RWPE2 (cell line): Measurements from ENCODE around the gene ZNF576.
A peak's percentile ranks its signal among the peaks of the same experiment; 100 is the strongest.
"Not testable (repeated sequence)": the region's sequence is repeated elsewhere in the genome, so short reads cannot be mapped to it uniquely, and the experiment has no call there.

Source experiments
- ATAC-seq: fragments of 200-7000 bp; cut with Tn5 transposase; 3 replicates; pipeline ENCODE4 v1.9.1; 2021; ENCODE audit warnings: low read depth
- DNase-seq: peaks from one replicate; pipeline ENCODE4 v3.0.0-alpha.2; 2020; ENCODE audit warnings: low spot score
- H3K27ac ChIP-seq: fragments of 450-650 bp; 2 replicates; pipeline ENCODE4 v1.5.1; 2017; ENCODE audit warnings: mild to moderate bottlenecking; ENCODE audit not compliant: poor library complexity, severe bottlenecking
- H3K27me3 ChIP-seq: fragments of 250-450 bp; sonication (Bioruptor Pico); 2 replicates; pipeline ENCODE4 v1.5.1; 2021; ENCODE audit warnings: mild to moderate bottlenecking, moderate library complexity; ENCODE audit not compliant: insufficient read depth, poor library complexity, severe bottlenecking
- H3K36me3 ChIP-seq: fragments of 250-450 bp; sonication (Bioruptor Pico); 2 replicates; pipeline ENCODE4 v1.5.1; 2020; ENCODE audit warnings: low read depth, mild to moderate bottlenecking, moderate library complexity
- H3K4me1 ChIP-seq: fragments of 250-450 bp; sonication (Bioruptor Pico); 2 replicates; pipeline ENCODE4 v1.5.1; 2021; ENCODE audit warnings: mild to moderate bottlenecking, moderate library complexity; ENCODE audit not compliant: insufficient read depth, poor library complexity, severe bottlenecking
- H3K4me3 ChIP-seq: fragments of 250-450 bp; sonication (Bioruptor Pico); 2 replicates; pipeline ENCODE4 v1.5.1; 2021; ENCODE audit warnings: mild to moderate bottlenecking, moderate library complexity; ENCODE audit not compliant: severe bottlenecking
- H3K9me3 ChIP-seq: fragments of 250-450 bp; sonication (Bioruptor Pico); 2 replicates; pipeline ENCODE4 v1.5.1; 2021; ENCODE audit warnings: mild to moderate bottlenecking, moderate library complexity; ENCODE audit not compliant: severe bottlenecking
- TF ChIP-seq, protein P1 (sequence below): fragments of 450-650 bp; IDR thresholded peaks from one replicate; pipeline ENCODE4 v1.5.1; 2017; ENCODE audit warnings: mild to moderate bottlenecking, moderate library complexity; ENCODE audit not compliant: poor library complexity, severe bottlenecking

Gene ZNF576

DNA sequence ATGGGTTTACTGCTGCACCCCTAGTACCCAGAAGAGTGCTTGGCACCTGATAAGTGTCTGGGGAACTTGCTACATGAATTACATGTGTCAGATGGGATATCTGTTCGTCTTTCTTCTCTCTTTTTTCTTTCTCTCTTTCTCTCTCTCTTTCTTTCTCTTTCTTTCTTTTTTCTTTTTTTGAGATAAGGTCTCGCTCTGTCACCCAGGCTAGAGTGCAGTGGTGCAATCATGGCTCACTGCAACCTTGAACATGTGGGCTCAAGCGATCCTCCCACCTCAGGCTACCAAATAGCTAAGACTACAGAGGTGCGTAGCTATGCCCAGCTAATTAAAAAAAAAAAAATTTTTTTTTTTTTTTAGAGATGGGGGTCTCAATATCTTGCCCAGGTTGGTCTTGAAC is 37.1 kb downstream of the ZNF576 start:
- TF ChIP-seq, protein P1, sequence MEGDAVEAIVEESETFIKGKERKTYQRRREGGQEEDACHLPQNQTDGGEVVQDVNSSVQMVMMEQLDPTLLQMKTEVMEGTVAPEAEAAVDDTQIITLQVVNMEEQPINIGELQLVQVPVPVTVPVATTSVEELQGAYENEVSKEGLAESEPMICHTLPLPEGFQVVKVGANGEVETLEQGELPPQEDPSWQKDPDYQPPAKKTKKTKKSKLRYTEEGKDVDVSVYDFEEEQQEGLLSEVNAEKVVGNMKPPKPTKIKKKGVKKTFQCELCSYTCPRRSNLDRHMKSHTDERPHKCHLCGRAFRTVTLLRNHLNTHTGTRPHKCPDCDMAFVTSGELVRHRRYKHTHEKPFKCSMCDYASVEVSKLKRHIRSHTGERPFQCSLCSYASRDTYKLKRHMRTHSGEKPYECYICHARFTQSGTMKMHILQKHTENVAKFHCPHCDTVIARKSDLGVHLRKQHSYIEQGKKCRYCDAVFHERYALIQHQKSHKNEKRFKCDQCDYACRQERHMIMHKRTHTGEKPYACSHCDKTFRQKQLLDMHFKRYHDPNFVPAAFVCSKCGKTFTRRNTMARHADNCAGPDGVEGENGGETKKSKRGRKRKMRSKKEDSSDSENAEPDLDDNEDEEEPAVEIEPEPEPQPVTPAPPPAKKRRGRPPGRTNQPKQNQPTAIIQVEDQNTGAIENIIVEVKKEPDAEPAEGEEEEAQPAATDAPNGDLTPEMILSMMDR: no peak
- H3K4me3 ChIP-seq: no peak overlapping the region
- ATAC-seq: no peak

DNA sequence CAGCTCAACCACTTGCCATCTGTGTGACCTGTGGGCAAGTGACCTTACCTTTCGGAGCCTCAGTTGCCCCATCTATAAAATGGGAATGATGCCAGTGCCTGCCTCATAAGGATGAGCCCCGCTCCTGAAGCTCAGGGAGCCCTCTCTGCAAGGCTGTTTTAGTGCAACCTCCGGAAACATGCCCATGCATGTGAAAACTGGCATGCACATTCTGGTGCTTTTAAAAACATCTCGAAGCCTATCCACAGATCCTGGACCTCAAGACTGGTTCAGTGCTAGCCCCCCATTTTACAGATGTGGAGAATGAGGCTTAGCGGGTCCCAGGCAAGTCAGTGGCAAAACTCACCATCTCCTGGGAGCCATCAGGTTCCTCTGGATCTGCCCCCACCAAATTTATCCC is 37.7 kb downstream of the ZNF576 start:
- ATAC-seq: 0 out of 3 replicates have a peak, but pooled peaks have one; percentile 25
- peaks cover 8% of the 10 kb centered on the region for H3K4me1 ChIP-seq
- no peak for DNase-seq
- H3K36me3 ChIP-seq: no peaks in the 10 kb centered on the region
- TF ChIP-seq, protein P1: no peak
- no peaks in the 10 kb centered on the region for H3K9me3 ChIP-seq
- peaks cover 13% of the 10 kb centered on the region for H3K27me3 ChIP-seq
- H3K27ac ChIP-seq: no peak overlapping the region
- no peak overlapping the region for H3K4me3 ChIP-seq

More for the DNA sequence above, 37.1 kb downstream of the ZNF576 start:
- H3K9me3 ChIP-seq: no peaks in the 10 kb centered on the region
- H3K27me3 ChIP-seq: peaks cover 8% of the 10 kb centered on the region
- no peaks in the 10 kb centered on the region for H3K36me3 ChIP-seq
- no peak overlapping the region for H3K27ac ChIP-seq
- DNase-seq: no peak
- H3K4me1 ChIP-seq: peaks cover 8% of the 10 kb centered on the region

DNA sequence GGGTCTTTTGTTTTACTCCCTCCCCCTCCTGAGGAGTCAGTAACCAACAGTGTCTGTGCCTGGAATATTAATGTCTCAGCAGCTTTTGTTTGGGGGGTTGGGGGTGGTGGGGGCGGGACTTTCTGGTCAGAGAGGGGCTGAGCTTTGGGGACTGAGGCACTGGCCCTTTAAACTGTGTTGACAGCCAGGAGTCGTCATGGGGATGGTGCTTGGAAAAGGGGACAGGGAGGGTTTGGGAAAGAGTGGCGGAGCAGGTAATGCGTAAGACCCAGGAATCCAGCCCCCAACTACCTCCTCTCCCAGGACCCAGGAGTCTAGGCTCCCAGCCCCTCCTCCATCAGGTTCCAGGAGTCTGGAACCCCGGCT is 38.1 kb downstream of the ZNF576 start:
- peaks cover 15% of the 10 kb centered on the region for H3K27me3 ChIP-seq
- 0 out of 3 replicates have a peak, but pooled peaks have one; percentile 40 for ATAC-seq
- no peaks in the 10 kb centered on the region for H3K9me3 ChIP-seq
- no peak for DNase-seq
- TF ChIP-seq, protein P1: no peak
- no peaks in the 10 kb centered on the region for H3K36me3 ChIP-seq
- H3K4me3 ChIP-seq: no peak overlapping the region
- H3K4me1 ChIP-seq: peaks cover 8% of the 10 kb centered on the region
- no peak overlapping the region for H3K27ac ChIP-seq

DNA sequence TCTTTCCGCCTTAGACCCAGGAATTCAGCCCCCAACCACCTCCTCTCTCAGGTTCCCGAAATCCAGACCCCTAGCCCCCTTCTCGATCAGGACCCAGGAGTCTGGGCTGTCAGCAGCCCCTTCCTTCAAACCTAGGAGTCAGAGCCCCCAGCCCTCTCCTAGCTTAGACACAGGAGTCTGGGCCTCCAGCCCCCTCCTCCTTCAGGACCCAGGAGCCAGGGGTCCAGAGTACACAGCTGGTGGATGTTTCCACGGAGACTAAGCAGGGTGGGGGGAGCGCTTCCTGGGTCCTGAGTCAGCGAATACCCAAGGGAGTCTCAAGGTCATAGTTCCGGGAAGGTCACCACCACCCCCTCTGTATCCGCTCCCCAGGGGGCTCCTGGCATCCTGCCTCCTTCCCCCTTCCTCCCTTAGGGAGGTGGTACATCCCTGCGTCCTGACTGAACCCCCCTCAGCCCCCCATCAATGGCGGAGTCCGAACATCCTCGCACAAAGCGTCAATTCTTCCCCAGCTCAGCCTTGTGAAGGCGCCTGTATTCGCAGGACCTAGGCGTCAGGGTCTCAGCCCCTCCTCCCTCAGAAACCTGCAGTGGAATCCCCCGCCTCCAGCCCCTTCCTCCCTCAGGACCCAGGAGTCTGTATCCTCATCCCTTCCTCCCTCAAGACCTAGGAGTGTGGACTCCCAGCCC is 38.6 kb downstream of the ZNF576 start:
- ATAC-seq (no peak), DNase-seq (no peak)
- Histone ChIP-seq H3K36me3 (no peaks in the 10 kb centered on the region), H3K27ac (no peak overlapping the region), H3K4me1 (peaks cover 8% of the 10 kb centered on the region), H3K9me3 (no peaks in the 10 kb centered on the region), H3K4me3 (no peak overlapping the region), H3K27me3 (peaks cover 15% of the 10 kb centered on the region)
- TF ChIP-seq, protein P1: no peak

DNA sequence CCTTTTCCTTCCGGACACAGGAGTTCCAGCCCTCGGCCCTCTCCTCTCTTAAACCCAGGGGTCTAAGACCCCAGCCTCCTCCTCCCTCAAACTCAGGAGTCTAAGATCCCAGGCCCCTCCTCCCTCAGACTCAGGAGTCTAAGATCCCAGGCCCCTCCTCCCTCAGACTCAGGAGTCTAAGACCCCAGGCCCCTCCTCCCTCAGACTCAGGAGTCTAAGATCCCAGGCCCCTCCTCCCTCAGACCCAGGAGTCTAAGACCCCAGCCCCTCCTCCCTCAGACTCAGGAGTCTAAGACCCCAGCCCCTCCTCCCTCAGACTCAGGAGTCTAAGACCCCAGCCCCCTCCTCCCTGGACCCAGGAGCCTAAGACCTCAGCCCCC is 39.2 kb downstream of the ZNF576 start:
- H3K4me3 ChIP-seq, H3K4me1 ChIP-seq, H3K36me3 ChIP-seq, DNase-seq, H3K27ac ChIP-seq, ATAC-seq, H3K9me3 ChIP-seq: not testable (repeated sequence)
- peaks cover 15% of the 10 kb centered on the region for H3K27me3 ChIP-seq
